Neural cell (in vitro differentiated cells): ENCODE results near the gene HEBP1. TPM values are rescaled to one million over a fixed set of nuclear protein-coding genes. Genes with fewer than 3 reads are reported as not detected.

Experiments
- H2AFZ ChIP-seq: fragments of 200-600, 300-800 bp; sonication (generic), shearing (Covaris generic); 2 replicates; pipeline ENCODE4 v1.6.0; 2014; ENCODE audit warnings: low read depth, mild to moderate bottlenecking, antibody characterized with exemption, low read length, moderate library complexity
- H3F3A ChIP-seq: fragments of 200-600 bp; shearing (Covaris generic); 2 replicates; pipeline ENCODE4 v1.6.1; 2016; ENCODE audit warnings: mild to moderate bottlenecking, moderate library complexity, mixed read lengths, antibody characterized with exemption, low read length; ENCODE audit not compliant: insufficient read depth, poor library complexity, severe bottlenecking
- H3K27ac ChIP-seq: fragments of 200-600, 300-800 bp; sonication (generic), shearing (Covaris generic); 2 replicates; pipeline ENCODE4 v1.5.1; 2014; ENCODE audit warnings: mild to moderate bottlenecking, low read length, moderate library complexity
- H3K27me3 ChIP-seq: fragments of 300-800, 200-600 bp; sonication (generic), shearing (Covaris generic); 2 replicates; pipeline ENCODE4 v1.6.0; 2014; ENCODE audit warnings: mild to moderate bottlenecking, low read depth, low read length, moderate library complexity; ENCODE audit not compliant: insufficient read depth
- H3K36me3 ChIP-seq: fragments of 300-800, 200-600 bp; sonication (generic), shearing (Covaris generic); 2 replicates; pipeline ENCODE4 v1.5.1; 2014; ENCODE audit warnings: mild to moderate bottlenecking, antibody characterized with exemption, low read length, moderate library complexity; ENCODE audit not compliant: insufficient read depth
- H3K4me2 ChIP-seq: fragments of 300-800, 200-600 bp; sonication (generic), shearing (Covaris generic); 2 replicates; pipeline ENCODE4 v1.6.0; 2014; ENCODE audit warnings: mild to moderate bottlenecking, low read length
- H3K4me3 ChIP-seq: fragments of 300-800, 200-600 bp; sonication (generic), shearing (Covaris generic); 2 replicates; pipeline ENCODE4 v1.5.1; 2014; ENCODE audit warnings: mild to moderate bottlenecking, low read length, moderate library complexity
- H3K79me2 ChIP-seq: fragments of 200-600 bp; shearing (Covaris generic); replicated peaks from 2 replicates; pipeline ENCODE4 v1.6.0; 2014; ENCODE audit warnings: mild to moderate bottlenecking, low read length, moderate library complexity; ENCODE audit not compliant: insufficient read depth
- H3K9ac ChIP-seq: fragments of 300-800, 200-600 bp; sonication (generic), shearing (Covaris generic); 2 replicates; pipeline ENCODE4 v1.6.1; 2016; ENCODE audit warnings: mild to moderate bottlenecking, low read length, mixed read lengths
- H3K9me2 ChIP-seq: fragments of 200-600 bp; shearing (Covaris generic); 2 replicates; pipeline ENCODE4 v1.6.1; 2016; ENCODE audit warnings: mild to moderate bottlenecking, low read length, mixed read lengths; ENCODE audit not compliant: insufficient read depth
- H3K9me3 ChIP-seq: fragments of 200-600, 300-800 bp; sonication (generic), shearing (Covaris generic); 2 replicates; pipeline ENCODE4 v1.6.1; 2016; ENCODE audit warnings: mild to moderate bottlenecking, mixed run types, low read length, moderate library complexity, mixed read lengths
- H4K20me1 ChIP-seq: fragments of 200-600 bp; shearing (Covaris generic); 2 replicates; pipeline ENCODE4 v1.6.1; 2016; ENCODE audit warnings: mild to moderate bottlenecking, mixed run types; ENCODE audit not compliant: insufficient read depth
- EP300 ChIP-seq: fragments of 450-650 bp; conservative IDR thresholded peaks from 2 replicates; pipeline ENCODE4 v1.6.1; 2014; ENCODE audit warnings: antibody characterized with exemption, mild to moderate bottlenecking, moderate library complexity; ENCODE audit not compliant: poor library complexity, severe bottlenecking
- EZH2 ChIP-seq: fragments of 200-600, 300-800 bp; shearing (Covaris generic), sonication (generic); IDR thresholded peaks from 2 replicates; pipeline ENCODE4 v1.6.1; 2014; ENCODE audit warnings: antibody characterized with exemption, low read length, borderline replicate concordance, mild to moderate bottlenecking; ENCODE audit not compliant: insufficient read depth, poor library complexity, severe bottlenecking
- MXI1 ChIP-seq: fragments of 450-650 bp; conservative IDR thresholded peaks from 2 replicates; pipeline ENCODE4 v1.6.1; 2014; ENCODE audit warnings: antibody characterized with exemption, mild to moderate bottlenecking; ENCODE audit not compliant: poor library complexity, severe bottlenecking
- POLR2AphosphoS5 ChIP-seq: IDR thresholded peaks from 2 replicates; pipeline ENCODE4 v1.6.1; 2012
- RAD21 ChIP-seq: fragments of 450-650 bp; conservative IDR thresholded peaks from 2 replicates; pipeline ENCODE4 v1.6.1; 2014; ENCODE audit warnings: antibody characterized with exemption, mild to moderate bottlenecking, moderate library complexity
- REST ChIP-seq: IDR thresholded peaks from 2 replicates; pipeline ENCODE4 v1.6.1; 2012; ENCODE audit warnings: borderline replicate concordance
- SMC3 ChIP-seq: fragments of 450-650 bp; conservative IDR thresholded peaks from 2 replicates; pipeline ENCODE4 v1.6.1; 2014; ENCODE audit warnings: antibody characterized with exemption, mild to moderate bottlenecking, moderate library complexity; ENCODE audit not compliant: poor library complexity
- TAF1 ChIP-seq: IDR thresholded peaks from 2 replicates; pipeline ENCODE4 v1.6.1; 2012; ENCODE audit warnings: low read depth
- polyA plus RNA-seq: library from polyadenylated mRNA; depleted of rRNA; stranded (reverse); fragments of >200 nt; gene quantifications from 2 replicates; pipeline ENCODE4 v1.2.3, GENCODE V29; 2014
- TF ChIP-seq, protein P1 (sequence below): fragments of 450-650 bp; IDR thresholded peaks from 2 replicates; pipeline ENCODE4 v1.5.1; 2014; ENCODE audit warnings: antibody characterized with exemption, mild to moderate bottlenecking, moderate library complexity; ENCODE audit not compliant: poor library complexity, severe bottlenecking

Gene HEBP1
- polyA plus RNA-seq, 1 donor from 2014 or later = 1.2 TPM

DNA sequence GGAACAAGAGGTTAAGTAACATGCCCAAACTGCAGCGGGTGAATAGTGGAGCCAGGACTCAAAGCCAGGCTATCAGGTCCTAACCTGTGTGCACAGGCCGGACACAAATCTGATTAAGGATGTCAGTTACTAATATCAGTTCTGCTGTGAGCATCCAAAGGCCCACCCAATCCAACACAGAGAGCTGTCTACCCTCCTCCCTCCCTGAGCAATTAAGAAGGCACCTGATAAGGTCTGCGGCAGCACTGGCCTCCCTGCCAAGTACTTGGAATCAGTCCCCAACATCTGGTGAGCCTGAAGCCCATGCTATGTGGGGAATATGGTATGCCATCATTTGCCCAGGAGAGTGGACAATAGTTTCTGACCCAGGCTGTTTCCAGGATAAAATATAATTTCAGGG, 3.9 kb downstream of the HEBP1 start:
- Histone ChIP-seq H2AFZ (no peak overlapping the region), H3K9ac (no peak overlapping the region), H3K79me2 (no peaks in the 10 kb centered on the region), H3K27ac (no peak overlapping the region), H4K20me1 (no peaks in the 10 kb centered on the region), H3K4me3 (no peak overlapping the region), H3K4me2 (no peak overlapping the region), H3K9me2 (no peaks in the 10 kb centered on the region), H3K27me3 (no peaks in the 10 kb centered on the region), H3K36me3 (no peaks in the 10 kb centered on the region), H3F3A (no peaks in the 10 kb centered on the region), H3K9me3 (no peaks in the 10 kb centered on the region)
- TF ChIP-seq REST (no peak), POLR2AphosphoS5 (no peak), EP300 (no peak), EZH2 (no peak), TAF1 (no peak), SMC3 (no peak)
- TF ChIP-seq, protein P1, sequence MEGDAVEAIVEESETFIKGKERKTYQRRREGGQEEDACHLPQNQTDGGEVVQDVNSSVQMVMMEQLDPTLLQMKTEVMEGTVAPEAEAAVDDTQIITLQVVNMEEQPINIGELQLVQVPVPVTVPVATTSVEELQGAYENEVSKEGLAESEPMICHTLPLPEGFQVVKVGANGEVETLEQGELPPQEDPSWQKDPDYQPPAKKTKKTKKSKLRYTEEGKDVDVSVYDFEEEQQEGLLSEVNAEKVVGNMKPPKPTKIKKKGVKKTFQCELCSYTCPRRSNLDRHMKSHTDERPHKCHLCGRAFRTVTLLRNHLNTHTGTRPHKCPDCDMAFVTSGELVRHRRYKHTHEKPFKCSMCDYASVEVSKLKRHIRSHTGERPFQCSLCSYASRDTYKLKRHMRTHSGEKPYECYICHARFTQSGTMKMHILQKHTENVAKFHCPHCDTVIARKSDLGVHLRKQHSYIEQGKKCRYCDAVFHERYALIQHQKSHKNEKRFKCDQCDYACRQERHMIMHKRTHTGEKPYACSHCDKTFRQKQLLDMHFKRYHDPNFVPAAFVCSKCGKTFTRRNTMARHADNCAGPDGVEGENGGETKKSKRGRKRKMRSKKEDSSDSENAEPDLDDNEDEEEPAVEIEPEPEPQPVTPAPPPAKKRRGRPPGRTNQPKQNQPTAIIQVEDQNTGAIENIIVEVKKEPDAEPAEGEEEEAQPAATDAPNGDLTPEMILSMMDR = no peak

DNA sequence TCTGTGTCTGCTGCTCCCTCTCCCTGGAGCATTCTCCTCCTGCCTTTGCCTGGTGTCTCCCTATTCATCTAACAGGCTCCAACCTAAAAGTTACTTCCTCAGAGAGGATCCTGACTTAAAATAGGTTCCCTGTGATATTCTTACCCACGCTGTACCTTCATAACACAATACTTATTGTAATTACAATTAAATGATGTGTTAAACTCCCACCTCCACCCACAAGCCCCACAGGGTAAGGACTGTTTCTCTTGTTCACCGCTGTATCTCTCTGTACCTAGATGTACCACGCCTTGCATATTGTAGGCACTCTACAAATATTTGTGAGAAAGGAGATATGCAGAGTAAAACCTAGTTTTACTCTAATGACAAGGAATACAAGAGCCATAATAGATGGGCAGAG, 5.0 kb downstream of the HEBP1 start:
- no peaks in the 10 kb centered on the region for H3F3A ChIP-seq
- H3K4me3 ChIP-seq = no peak overlapping the region

More for the DNA sequence above, 5.0 kb downstream of the HEBP1 start:
- Histone ChIP-seq H2AFZ (no peak overlapping the region), H4K20me1 (no peaks in the 10 kb centered on the region), H3K9me2 (no peaks in the 10 kb centered on the region), H3K4me2 (no peak overlapping the region), H3K9me3 (no peaks in the 10 kb centered on the region), H3K79me2 (no peaks in the 10 kb centered on the region), H3K27ac (no peak overlapping the region), H3K27me3 (no peaks in the 10 kb centered on the region), H3K36me3 (no peaks in the 10 kb centered on the region), H3K9ac (no peak overlapping the region)
- no peak for TF ChIP-seq EP300
- TF ChIP-seq EZH2 = no peak
- TF ChIP-seq MXI1 = no peak
- TF ChIP-seq SMC3 = no peak
- TF ChIP-seq, protein P1 = no peak
- no peak for TF ChIP-seq RAD21
